PFSK-1 (cell line): ENCODE data around the gene KLF11.

ENCODE experiments used
- FOXP2 ChIP-seq: optimal IDR thresholded peaks from 2 replicates; pipeline ENCODE3; 2011; ENCODE audit warnings: borderline replicate concordance, control low read depth, inconsistent platforms; ENCODE audit not compliant: insufficient read depth; ENCODE audit errors: extremely low read length, extremely low read depth
- POLR2AphosphoS5 ChIP-seq: IDR thresholded peaks from 2 replicates; pipeline ENCODE4 v1.6.1; 2012; ENCODE audit warnings: low read depth, mild to moderate bottlenecking, control low read depth, low read length, moderate library complexity
- SIN3A ChIP-seq: IDR thresholded peaks from 2 replicates; pipeline ENCODE4 v1.6.1; 2012; ENCODE audit warnings: mild to moderate bottlenecking, low read length, moderate library complexity, borderline replicate concordance; ENCODE audit not compliant: insufficient read depth
- TAF1 ChIP-seq: IDR thresholded peaks from 2 replicates; pipeline ENCODE4 v1.6.1; 2012; ENCODE audit warnings: low read length, control low read depth, borderline replicate concordance; ENCODE audit not compliant: insufficient read depth
- TF ChIP-seq, protein P1 (sequence below), 2 experiments: IDR thresholded peaks; 2 replicates each; pipeline versions ENCODE4 v1.6.1 to v1.8.0; 2011 to 2012; ENCODE audit warnings: low read depth in 2 of 2, low read length in 2 of 2, control low read depth in 1 of 2, inconsistent platforms in 1 of 2, mild to moderate bottlenecking in 1 of 2, moderate library complexity in 1 of 2; ENCODE audit not compliant: insufficient read depth in 1 of 2

KLF11 gene

DNA sequence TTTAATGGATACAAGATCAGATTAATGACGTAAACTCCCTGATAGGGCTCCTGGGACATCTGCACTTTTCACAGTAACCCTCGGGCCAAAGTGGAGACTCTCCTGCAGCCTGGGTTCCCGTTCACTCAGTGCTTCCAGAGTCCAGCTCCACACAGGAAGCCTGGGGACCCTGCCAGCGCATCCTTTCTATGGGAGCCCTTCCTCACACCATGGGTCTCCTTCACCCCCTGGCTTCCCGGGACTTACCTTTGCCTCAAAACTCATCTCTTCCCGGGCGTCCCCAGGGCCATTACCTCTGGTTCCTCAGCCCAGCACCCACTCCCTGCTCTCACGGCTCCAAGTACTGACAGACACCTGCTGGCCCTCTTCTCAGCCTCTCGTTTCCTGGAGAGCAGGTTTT, 40.7 kb upstream of the KLF11 start:
- no peak for TF ChIP-seq FOXP2
- TF ChIP-seq POLR2AphosphoS5 = no peak
- TF ChIP-seq TAF1 = no peak
- TF ChIP-seq SIN3A = no peak
- TF ChIP-seq, protein P1, sequence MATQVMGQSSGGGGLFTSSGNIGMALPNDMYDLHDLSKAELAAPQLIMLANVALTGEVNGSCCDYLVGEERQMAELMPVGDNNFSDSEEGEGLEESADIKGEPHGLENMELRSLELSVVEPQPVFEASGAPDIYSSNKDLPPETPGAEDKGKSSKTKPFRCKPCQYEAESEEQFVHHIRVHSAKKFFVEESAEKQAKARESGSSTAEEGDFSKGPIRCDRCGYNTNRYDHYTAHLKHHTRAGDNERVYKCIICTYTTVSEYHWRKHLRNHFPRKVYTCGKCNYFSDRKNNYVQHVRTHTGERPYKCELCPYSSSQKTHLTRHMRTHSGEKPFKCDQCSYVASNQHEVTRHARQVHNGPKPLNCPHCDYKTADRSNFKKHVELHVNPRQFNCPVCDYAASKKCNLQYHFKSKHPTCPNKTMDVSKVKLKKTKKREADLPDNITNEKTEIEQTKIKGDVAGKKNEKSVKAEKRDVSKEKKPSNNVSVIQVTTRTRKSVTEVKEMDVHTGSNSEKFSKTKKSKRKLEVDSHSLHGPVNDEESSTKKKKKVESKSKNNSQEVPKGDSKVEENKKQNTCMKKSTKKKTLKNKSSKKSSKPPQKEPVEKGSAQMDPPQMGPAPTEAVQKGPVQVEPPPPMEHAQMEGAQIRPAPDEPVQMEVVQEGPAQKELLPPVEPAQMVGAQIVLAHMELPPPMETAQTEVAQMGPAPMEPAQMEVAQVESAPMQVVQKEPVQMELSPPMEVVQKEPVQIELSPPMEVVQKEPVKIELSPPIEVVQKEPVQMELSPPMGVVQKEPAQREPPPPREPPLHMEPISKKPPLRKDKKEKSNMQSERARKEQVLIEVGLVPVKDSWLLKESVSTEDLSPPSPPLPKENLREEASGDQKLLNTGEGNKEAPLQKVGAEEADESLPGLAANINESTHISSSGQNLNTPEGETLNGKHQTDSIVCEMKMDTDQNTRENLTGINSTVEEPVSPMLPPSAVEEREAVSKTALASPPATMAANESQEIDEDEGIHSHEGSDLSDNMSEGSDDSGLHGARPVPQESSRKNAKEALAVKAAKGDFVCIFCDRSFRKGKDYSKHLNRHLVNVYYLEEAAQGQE (IDR thresholded peaks at IDR 0.05; ENCODE audit: insufficient read depth in 1 of 2, low read depth in 2 of 2, low read length in 2 of 2) = no peak

DNA sequence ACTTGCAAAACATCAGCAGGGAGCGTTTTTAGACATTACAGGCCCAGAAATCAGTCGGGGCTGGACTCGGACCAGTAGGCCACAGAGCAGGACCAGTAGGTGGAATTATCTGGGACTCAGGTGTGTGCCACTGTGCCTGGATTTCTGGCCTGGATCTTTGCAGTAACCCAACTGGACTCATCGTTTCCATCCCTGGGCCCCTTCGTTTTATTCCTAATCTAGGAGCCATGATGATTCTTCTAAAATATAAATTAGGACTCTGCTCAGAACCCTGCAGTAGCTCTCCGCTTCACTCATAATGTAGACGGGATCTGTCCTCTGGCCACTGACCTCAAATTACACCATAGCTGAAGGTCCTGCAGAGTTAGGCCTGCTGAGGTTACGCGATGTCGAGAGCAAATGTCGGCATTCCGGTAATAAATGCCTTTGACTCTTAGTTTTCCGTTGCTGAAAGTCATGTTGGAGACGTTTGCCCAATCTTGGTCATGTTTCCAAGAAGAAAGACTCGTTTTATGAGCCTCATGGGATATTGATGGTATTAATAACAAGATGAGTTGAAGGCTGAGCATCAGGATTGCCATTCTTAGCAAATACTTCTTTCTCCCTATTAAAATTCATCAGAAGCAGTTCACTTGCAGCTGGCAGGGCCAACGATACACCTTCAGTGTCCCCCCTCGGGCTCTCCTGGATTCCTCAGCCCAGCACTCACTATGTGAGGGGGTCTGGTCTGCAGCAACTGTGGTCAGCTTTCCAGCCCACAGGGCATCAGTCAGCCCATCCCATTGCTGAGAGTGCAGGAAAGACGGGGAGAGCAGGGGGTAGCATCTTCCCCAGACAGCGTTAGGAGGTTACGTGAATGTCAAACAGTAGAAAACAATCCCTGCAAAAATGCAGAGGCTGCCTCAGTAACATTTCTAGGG, 39.9 kb upstream of the KLF11 start:
- TF ChIP-seq TAF1 (no peak), POLR2AphosphoS5 (no peak), SIN3A (no peak)

DNA sequence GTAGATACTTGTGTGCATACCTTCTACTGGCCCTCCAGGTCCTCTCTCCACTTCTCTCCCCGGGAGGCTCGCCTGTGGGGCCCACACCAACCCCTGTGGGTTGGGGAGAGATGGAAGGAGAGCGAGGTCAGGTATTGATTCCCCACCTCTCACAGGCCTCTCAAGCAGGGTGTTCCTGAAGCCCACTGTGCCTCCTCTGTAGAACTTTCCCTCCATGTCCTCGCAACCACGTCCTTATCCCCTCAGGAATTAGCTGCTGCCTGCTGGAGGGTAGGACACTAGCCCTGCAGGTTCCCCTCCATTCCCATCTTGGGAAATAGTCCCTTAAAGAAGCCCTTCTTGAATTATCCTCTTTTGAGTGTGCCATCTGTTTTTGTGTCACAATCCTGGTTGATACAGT, 38.9 kb upstream of the KLF11 start:
- TF ChIP-seq POLR2AphosphoS5 = no peak
- no peak for TF ChIP-seq TAF1
- TF ChIP-seq, protein P1 (IDR thresholded peaks at IDR 0.05; ENCODE audit: insufficient read depth in 1 of 2, low read depth in 2 of 2, low read length in 2 of 2) = no peak

DNA sequence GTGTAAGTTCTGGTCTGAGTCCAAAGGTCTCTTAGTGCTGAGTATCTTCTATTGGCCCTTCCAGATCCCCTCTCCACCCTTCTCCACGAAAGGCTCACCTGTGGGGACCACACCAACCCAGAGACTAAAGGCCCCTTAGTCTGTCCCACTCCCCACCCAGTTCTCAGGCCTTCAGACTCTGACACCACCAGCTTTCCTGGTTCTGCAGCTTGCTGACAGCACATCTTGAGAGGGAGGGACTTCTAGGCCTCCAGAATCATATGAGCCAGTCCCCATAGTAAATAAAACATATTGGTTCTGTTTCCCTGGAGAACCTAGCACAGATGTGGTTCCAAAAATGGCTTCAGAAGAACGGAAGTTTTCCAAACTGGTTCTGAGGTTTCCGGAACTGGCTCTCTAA, 38.5 kb upstream of the KLF11 start:
- TF ChIP-seq, protein P1 (IDR thresholded peaks at IDR 0.05; ENCODE audit: insufficient read depth in 1 of 2, low read depth in 2 of 2, low read length in 2 of 2) = no peak
- no peak for TF ChIP-seq FOXP2
- no peak for TF ChIP-seq TAF1
- TF ChIP-seq SIN3A = no peak
- no peak for TF ChIP-seq POLR2AphosphoS5

DNA sequence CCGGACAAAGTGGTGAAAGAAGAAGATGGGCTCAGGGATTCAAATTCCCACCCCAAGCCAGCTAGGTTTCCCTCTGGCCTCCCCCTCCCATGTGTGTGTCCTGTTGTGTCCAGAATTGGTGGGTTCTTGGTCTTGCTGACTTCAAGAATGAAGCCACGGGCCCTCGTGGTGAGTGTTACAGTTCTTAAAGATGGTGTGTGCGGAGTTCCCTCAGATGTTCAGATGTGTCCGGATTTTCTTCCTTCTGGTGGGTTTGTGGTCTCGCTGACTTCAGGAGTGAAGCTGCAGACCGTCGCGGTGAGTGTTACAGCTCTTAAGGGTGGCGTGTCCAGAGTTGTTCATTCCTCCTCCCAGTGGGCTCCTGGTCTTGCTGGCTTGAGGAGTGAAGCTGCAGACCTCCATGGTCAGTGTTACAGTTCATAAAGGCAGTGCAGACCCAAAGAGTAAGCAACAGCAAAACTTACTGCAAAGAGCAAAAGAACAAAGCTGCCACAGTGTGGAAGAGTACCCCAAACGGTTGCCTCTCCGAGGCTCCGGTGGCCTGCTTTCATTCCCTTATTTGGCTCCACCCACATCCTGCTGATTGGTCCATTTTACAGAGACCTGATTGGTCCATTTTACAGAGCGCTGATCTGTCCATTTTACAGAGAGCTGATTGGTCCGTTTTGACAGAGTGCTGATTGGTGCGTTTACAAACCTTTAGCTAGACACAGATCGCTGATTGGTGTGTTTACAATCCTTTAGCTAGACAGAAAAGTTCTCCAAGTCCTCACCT, 37.7 kb upstream of the KLF11 start:
- TF ChIP-seq FOXP2 = no peak
- no peak for TF ChIP-seq POLR2AphosphoS5
- no peak for TF ChIP-seq SIN3A
- no peak for TF ChIP-seq TAF1
- TF ChIP-seq, protein P1 (IDR thresholded peaks at IDR 0.05; ENCODE audit: insufficient read depth in 1 of 2, low read depth in 2 of 2, low read length in 2 of 2) = no peak
